Measurements from ENCODE around the gene BRD7. TPM values are rescaled to one million over a fixed set of nuclear protein-coding genes. Genes with fewer than 3 reads are reported as not detected.

BRD7 gene
- total and polyA plus RNA-seq, 2 of the 13 experiments (the other 11 are each of a cell fraction or from before 2014, with no cell fraction given) = 82.3 to 149 TPM

- TF ChIP-seq PAX8 (CRISPR knock-in tag; IDR thresholded peaks at IDR 0.05; ENCODE audit: borderline replicate concordance) (no peak), RFX5 (IDR thresholded peaks at IDR 0.05; ENCODE audit: low read depth, low read length) (no peak), U2AF2 (IDR thresholded peaks at IDR 0.05; ENCODE audit: low read depth, low read length) (no peak), ZNF263 (CRISPR knock-in tag; IDR thresholded peaks at IDR 0.05) (no peak), SRSF9 (IDR thresholded peaks at IDR 0.05; ENCODE audit: borderline replicate concordance, insufficient read depth, low read depth, low read length, poor library complexity, severe bottlenecking) (no peak), MAFG (CRISPR knock-in tag; IDR thresholded peaks at IDR 0.05) (no peak), ZNF777 (CRISPR knock-in tag; IDR thresholded peaks at IDR 0.05) (no peak), AGO2 (optimal IDR thresholded peaks at IDR 0.05; ENCODE audit: low read depth, low read length) (no peak), ZUFSP (CRISPR knock-in tag; IDR thresholded peaks at IDR 0.05; ENCODE audit: borderline replicate concordance) (no peak), HMG20A (CRISPR knock-in tag; IDR thresholded peaks at IDR 0.05; ENCODE audit: borderline replicate concordance) (no peak), PLSCR1 (CRISPR knock-in tag; IDR thresholded peaks at IDR 0.05; ENCODE audit: borderline replicate concordance) (no peak), MYNN (CRISPR knock-in tag; IDR thresholded peaks at IDR 0.05; ENCODE audit: low read depth) (no peak), THAP7 (CRISPR knock-in tag; IDR thresholded peaks at IDR 0.05) (no peak), SOX6 (IDR thresholded peaks at IDR 0.05) (no peak), SOX6 (CRISPR knock-in tag; IDR thresholded peaks at IDR 0.05) (no peak), ZNF709 (CRISPR knock-in tag; IDR thresholded peaks at IDR 0.05) (no peak), ZNF460 (CRISPR knock-in tag; IDR thresholded peaks at IDR 0.05; ENCODE audit: borderline replicate concordance) (no peak), RARA (CRISPR knock-in tag; IDR thresholded peaks at IDR 0.05) (peak; percentile 54; the same call in 1 of the 2 replicates), ZNF724P (CRISPR knock-in tag; IDR thresholded peaks at IDR 0.05; ENCODE audit: borderline replicate concordance) (no peak), HNF4G (IDR thresholded peaks at IDR 0.05; ENCODE audit: borderline replicate concordance, low read depth, low read length) (no peak), HNF4G (CRISPR knock-in tag; IDR thresholded peaks at IDR 0.05; ENCODE audit: borderline replicate concordance, low read depth) (no peak), MBNL3 (CRISPR knock-in tag; conservative IDR thresholded peaks at IDR 0.05) (no peak), KAT8 (CRISPR knock-in tag; IDR thresholded peaks at IDR 0.05) (no peak), MAX (IDR thresholded peaks at IDR 0.05) (no peak), HNF4A (CRISPR knock-in tag; IDR thresholded peaks at IDR 0.05) (peak; percentile 25), TCF7L2 (IDR thresholded peaks at IDR 0.05; ENCODE audit: low read depth, low read length) (no peak), ZNF260 (CRISPR knock-in tag; IDR thresholded peaks at IDR 0.05; ENCODE audit: borderline replicate concordance, low read depth) (no peak), TEAD3 (CRISPR knock-in tag; optimal IDR thresholded peaks at IDR 0.05; ENCODE audit: borderline replicate concordance) (peak; percentile 19), ZNF383 (CRISPR knock-in tag; IDR thresholded peaks at IDR 0.05; ENCODE audit: borderline replicate concordance) (no peak)
These were observed 100.4 kb downstream of the BRD7 start (continued) for GRCh38 chr16:50268352-50268751.

All from HepG2 (cell line).